NCI-H748 (cell line): ENCODE measurements around the gene SIM2.
"Not testable (repeated sequence)": the region's sequence is repeated elsewhere in the genome, so short reads cannot be mapped to it uniquely, and the experiment has no call there.

Experiments
- DNase-seq: peaks from one replicate; lab custom pipeline; 2025; ENCODE audit not compliant: unreplicated experiment; lab: John Stamatoyannopoulos, UW

SIM2 gene, protein sequence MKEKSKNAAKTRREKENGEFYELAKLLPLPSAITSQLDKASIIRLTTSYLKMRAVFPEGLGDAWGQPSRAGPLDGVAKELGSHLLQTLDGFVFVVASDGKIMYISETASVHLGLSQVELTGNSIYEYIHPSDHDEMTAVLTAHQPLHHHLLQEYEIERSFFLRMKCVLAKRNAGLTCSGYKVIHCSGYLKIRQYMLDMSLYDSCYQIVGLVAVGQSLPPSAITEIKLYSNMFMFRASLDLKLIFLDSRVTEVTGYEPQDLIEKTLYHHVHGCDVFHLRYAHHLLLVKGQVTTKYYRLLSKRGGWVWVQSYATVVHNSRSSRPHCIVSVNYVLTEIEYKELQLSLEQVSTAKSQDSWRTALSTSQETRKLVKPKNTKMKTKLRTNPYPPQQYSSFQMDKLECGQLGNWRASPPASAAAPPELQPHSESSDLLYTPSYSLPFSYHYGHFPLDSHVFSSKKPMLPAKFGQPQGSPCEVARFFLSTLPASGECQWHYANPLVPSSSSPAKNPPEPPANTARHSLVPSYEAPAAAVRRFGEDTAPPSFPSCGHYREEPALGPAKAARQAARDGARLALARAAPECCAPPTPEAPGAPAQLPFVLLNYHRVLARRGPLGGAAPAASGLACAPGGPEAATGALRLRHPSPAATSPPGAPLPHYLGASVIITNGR

DNA sequence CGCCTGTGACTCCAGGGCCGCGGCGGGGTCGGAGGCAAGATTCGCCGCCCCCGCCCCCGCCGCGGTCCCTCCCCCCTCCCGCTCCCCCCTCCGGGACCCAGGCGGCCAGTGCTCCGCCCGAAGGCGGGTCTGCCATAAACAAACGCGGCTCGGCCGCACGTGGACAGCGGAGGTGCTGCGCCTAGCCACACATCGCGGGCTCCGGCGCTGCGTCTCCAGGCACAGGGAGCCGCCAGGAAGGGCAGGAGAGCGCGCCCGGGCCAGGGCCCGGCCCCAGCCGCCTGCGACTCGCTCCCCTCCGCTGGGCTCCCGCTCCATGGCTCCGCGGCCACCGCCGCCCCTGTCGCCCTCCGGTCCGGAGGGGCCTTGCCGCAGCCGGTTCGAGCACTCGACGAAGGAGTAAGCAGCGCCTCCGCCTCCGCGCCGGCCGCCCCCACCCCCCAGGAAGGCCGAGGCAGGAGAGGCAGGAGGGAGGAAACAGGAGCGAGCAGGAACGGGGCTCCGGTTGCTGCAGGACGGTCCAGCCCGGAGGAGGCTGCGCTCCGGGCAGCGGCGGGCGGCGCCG lies at the start of gene SIM2:
TSS of gene SIM2 (plus strand) at position 135 of the 565 bp plus-strand sequence. CDS start 632 bp downstream, outside the sequence.
- DNase-seq: peak; percentile 74

DNA sequence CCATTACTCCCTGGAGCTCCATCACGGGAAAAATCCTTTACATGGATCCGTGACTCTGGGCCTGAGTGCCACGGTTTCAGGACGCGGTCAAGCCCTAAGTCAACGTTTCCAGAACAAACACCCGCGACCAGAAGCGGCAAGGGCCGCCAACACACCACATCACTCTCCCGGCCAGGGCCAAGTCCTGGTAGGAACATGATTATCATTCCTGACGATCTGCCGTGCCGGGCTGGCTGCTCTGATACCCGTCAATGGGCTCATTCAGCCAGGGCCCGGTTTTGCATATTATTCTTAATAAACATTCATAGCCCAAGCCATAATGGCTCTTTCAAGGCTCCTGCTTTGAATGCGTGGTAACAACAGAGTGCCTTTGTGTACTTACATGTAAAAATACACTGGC lies 44.6 kb upstream of the SIM2 start:
- no peak for DNase-seq

DNA sequence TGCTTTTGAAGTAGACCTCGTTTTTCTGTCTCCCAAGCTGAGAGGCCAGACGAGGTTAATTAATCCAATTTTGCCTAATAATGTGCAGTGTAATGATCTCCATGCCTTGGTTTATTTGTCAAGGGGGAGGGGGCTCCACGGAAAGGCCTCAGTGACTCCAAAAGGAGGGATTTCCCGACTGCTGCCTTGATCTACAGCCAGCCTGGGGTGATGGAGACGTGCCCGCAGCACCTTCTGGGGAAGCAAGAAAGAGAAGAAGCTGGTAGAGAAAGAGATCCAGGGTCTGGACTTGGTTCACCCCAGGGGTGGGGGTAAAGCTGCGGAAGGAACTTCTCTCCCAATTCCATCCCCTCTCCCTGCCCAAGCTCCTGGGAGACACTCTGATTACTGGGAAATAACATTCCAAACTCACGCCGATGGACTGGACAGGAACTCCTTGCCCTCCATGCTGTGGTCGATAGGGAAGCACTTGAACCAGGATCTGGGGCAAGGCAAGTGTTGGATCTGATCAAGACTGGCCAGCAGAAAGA lies 44.1 kb upstream of the SIM2 start:
- DNase-seq: no peak

DNA sequence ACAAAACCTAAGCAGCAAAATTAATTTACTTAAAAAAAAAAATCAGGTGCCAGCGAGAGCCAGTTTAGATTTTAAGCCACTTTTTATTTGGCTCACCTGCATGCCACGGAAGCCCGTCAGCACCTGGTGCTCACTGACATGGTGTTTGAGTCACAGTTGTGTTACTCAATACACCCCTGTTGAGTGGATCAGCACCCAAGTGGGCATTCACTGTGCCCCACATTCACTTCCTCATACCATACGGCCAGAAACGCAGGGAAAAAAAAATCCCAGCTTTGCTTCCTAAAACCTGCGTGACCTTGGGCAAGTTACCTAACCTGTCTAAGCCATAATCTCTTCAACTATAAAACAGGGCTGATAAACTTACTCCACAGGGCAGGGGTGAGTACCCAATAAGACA lies 42.8 kb upstream of the SIM2 start:
- no peak for DNase-seq

DNA sequence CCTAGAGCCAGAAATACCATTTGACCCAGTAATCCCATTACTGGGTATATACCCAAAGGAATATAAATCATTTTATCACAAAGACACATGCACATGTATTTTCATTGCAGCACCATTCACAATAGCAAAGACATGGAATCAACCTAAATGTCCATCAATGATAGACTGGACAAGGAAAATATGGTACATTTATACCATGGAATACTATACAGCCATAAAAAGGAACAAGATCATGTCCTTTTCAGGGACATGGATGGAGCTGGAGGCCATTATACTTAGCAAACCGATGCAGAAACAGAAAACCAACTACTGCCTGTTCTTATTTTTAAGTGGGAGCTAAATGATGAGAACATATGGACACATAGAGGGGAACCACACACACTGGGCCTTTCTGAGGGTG lies 41.6 kb upstream of the SIM2 start:
- not testable (repeated sequence) for DNase-seq

- DNase-seq: no peak
Observed at GRCh38 chr21:36657999-36658398, 40.9 kb upstream of the SIM2 start.

DNA sequence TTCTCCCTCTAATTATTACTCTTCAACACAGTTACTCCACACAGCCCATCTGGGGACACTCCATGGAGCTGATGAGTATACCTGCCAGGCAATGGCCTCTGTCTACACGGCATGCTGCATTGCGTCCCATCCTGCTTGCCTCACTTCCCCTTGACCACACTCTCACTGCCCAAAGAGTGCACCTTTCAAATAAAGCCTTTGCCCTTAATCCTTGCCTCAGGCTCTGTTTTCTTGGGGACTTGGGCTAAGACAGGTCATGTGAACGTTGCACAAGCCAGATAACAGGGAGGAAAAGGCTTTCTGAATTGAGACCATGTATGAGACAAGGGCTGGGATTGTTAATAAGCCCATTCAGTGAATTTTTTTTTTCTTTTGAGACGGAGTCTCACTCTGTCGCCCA lies 40.0 kb upstream of the SIM2 start:
- DNase-seq: no peak

- peak; percentile 27 for DNase-seq
Observed at GRCh38 chr21:36661511-36662309, 37.2 kb upstream of the SIM2 start.

- DNase-seq: no peak
Observed at GRCh38 chr21:36663033-36663855, 35.7 kb upstream of the SIM2 start.

DNA sequence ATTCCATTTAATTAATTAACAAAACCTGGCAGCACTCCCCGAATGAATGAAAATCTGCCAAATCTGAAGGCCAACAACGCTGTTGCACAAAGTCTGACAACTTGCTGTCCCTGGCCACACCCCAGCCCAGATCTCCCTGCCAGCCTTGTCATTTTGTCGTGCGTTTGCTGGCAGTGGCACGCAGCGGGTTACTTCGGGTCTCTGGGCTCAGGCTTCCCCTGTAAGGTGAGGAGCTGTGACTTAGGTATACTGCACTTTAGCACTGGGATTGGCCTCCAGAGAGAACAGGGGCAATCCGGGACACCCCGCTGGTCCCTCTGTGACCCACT lies 34.3 kb upstream of the SIM2 start:
- DNase-seq: no peak

DNA sequence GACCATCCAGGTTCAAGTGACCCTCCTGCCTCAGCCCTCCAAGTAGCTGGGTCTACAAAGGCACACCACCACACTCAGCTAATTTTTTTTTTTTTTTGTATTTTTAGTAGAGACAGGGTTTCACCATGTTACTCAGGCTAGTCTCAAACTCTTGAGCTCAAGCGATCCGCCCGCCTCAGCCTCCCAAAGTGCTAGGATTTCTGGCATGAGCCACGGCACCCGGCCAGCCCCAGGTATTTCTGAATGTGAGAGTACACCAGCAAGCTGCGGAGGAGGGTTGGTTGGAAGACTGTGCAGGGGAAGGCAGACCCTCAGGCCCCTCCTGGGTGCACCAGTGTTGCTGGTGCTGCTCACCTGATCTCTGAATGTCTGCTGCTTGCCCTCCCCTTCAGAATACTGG lies 33.1 kb upstream of the SIM2 start:
- no peak for DNase-seq

DNA sequence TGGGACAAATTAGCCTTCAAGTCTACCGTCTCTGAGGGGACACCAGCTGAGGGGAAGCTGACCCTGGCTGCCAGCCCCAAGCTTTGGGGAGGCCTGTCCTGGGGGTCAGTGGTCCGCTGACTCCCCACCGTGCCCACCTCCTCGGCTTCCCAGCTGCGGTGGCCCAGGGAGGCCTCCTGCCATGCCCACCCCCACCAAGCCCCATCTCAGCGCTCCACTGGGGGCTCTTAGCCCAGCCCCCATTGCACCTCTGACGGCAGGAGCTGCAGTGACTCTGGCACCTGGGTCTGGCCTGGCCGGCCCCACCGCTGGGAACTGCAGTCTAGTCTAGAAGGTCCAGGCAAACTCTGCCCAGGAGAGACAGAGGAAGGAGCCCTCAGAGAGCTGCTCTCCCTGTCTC lies 30.2 kb upstream of the SIM2 start:
- DNase-seq: no peak

DNA sequence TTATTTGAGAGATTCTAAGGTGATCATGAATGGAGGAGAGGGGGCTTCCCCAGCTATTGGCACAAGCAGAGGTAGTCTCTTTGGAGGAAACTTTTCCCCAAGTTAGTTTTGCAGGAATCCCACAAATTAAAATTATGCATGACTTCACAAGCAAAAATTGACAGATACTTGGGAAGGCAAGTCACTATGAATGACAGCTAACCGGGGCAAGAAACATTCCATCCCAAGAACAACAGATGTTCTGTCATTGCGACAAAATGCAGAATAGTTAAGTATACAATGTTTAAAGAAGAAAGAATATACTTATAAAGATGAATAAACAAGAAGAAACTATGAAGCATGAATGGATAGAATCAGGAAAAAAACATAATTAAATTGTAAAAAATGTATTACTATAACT lies 27.1 kb upstream of the SIM2 start:
- no peak for DNase-seq

DNA sequence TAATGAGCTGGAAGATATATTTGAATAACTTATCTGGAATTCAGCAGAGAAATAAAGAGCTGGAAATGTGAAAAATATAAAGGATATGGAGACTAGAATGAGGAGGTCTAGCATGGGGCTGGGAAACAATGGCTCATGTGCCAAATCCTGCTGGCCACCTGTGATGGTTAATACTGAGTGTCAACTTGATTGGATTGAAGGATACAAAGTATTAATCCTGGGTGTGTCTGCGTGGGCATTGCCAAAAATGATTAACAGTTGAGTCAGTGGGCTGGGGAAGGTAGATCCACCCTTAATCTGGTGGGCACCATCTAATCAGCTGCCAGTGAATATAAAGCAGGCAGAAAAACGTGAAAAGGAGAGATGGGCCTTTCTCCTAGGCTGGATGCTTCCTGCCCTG lies 26.6 kb upstream of the SIM2 start:
- not testable (repeated sequence) for DNase-seq

- DNase-seq: no peak
Observed at GRCh38 chr21:36672737-36673136, 26.2 kb upstream of the SIM2 start.

DNA sequence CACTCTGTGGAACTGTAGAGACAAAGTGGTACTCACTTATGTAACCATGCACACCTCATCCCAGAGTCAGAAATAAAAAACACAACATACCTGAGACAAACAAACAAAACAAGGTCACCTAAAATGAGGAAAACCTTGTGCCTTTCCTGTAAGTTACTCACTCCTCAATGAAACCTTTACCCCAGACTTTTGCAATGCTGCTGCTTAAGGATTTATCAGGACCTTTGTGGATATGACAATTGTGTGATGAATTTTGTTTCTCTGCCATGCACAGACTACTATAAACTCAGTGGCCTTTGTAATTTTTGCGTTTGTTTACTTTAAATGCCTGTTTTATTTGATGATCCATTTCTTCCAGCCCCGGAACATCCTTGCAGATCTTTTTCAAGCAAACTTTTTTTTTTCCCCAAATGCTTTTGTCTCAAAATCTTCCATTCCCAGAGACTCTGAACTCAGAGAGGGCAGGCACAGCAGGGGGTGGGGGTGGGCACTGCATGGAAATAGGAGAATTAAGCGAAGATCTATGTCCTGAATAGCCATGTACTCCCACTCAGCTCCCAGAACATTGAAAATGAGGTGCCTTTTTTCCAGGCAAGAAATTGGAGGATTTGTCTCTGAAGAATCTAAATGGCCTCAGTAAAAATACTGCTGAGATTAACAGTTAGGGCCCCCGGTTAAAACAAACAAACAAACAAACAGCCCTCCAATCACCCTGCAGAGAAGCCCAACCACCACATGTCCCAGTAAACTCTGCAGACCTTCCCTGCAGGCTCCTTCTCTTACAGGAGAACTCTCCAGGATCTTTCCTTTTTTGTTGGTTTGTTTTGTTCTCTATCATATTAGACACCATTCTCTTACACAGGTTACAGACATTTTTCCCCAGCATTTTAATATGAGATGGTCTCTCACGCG lies 22.6 kb upstream of the SIM2 start:
- DNase-seq: no peak

- DNase-seq: no peak
Observed at GRCh38 chr21:36677443-36677842, 21.5 kb upstream of the SIM2 start.

GRCh38 chr21:36678538-36678937 lies 20.4 kb upstream of the SIM2 start:
- DNase-seq: no peak

DNA sequence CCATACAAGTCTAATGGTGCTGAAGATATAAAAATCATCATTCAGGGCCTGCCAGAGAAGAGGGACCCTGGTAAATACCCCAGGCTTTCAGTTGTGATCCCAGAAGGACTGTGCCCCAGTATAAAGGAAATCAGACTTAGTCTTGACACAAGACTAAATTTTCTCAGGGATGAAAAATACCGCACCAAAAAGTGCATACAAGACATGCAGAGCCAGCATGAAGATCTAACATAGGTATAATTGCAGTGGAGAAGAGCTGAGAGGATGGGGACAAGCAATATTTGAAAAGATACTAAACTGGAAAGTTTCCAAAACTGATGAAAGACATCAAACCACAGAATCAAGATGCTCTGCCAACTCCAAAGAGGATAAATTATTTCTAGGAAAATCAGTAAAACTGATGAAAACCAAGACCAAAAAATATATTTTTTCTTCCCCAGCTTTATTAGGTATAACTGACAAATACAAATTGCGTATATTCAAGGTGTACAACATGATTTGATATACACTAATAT lies 17.7 kb upstream of the SIM2 start:
- DNase-seq: no peak
